Measurements from ENCODE around the gene STRBP.

- TF ChIP-seq POLR2AphosphoS5 (IDR thresholded peaks at IDR 0.05; ENCODE audit: insufficient read depth in 1 of 2, low read depth in 1 of 2) (no peak), CTCF (IDR thresholded peaks at IDR 0.05) (no peak), POLR2A (IDR thresholded peaks at IDR 0.05) (no peak)
Measured at GRCh38 chr9:123174887-123175518, 93.4 kb downstream of the STRBP start.
